ENCODE measurements around the gene CRHBP.

CRHBP gene

GRCh38 chr5:77015938-77016569, 63.2 kb downstream of the CRHBP start:
- peak; percentile 68 for DNase-seq (ENCODE audit: low spot score)

GRCh38 chr5:77016962-77017361, 64.1 kb downstream of the CRHBP start:
- DNase-seq (ENCODE audit: low spot score) = no peak

GRCh38 chr5:77017668-77018067, 64.8 kb downstream of the CRHBP start:
- no peak for DNase-seq (ENCODE audit: low spot score)
